T-cell (primary cell): ENCODE results near the gene NUAK1. TPM values are rescaled to one million over a fixed set of nuclear protein-coding genes. Genes with fewer than 3 reads are reported as not detected.

Source experiments
- ATAC-seq, 4 experiments: fragments of 200-7000 bp in 3 of 4; fragments of 150-1000 bp in 1 of 4; cut with Tn5 transposase; replicated peaks in 1 of 4; 1 replicate in 3 of 4; 2 replicates in 1 of 4; pipeline ENCODE4 v1.10.0; 2021; ENCODE audit warnings: moderate library complexity in 3 of 4, mild to moderate bottlenecking in 2 of 4, moderate number of reproducible peaks in 1 of 4
- CTCF ChIA-PET, 2 donors: fragments of 300-600 bp; sonication (Branson Sonifier 250); formaldehyde crosslinking; loops; one replicate each; lab custom pipeline; 2022; ENCODE audit warnings: antibody characterized with exemption in 2 of 2; lab: Charles Lee
- POLR2A ChIA-PET, 2 donors: fragments of 300-600 bp; sonication (Branson Sonifier 250); formaldehyde crosslinking; loops; one replicate each; lab custom pipeline; 2022; ENCODE audit warnings: antibody characterized with exemption in 2 of 2; lab: Charles Lee
- DNase-seq, 35 experiments: peaks; one replicate each; pipeline versions ENCODE4 v3.0.0 to v3.0.0-alpha.2; 2013 to 2023
- H3K27ac ChIP-seq: one replicate; pipeline ENCODE4 v1.5.1; 2013; ENCODE audit warnings: low read length
- H3K27me3 ChIP-seq, 2 experiments: replicated peaks in 1 of 2; 1 replicate in 1 of 2; 2 replicates in 1 of 2; pipeline versions ENCODE4 v1.6.1 to v1.7.0; 2013; ENCODE audit warnings: low read length in 1 of 2, mixed read lengths in 1 of 2; ENCODE audit not compliant: control insufficient read depth in 2 of 2, insufficient read depth in 2 of 2; ENCODE audit errors: extremely low read depth in 1 of 2
- H3K36me3 ChIP-seq, 2 donors: 1 replicate in 1 of 2; 2 replicates in 1 of 2; pipeline versions ENCODE4 v1.6.1 to v1.7.0; 2013; ENCODE audit warnings: low read length in 1 of 2; ENCODE audit not compliant: control insufficient read depth in 2 of 2, insufficient read depth in 1 of 2; ENCODE audit errors: extremely low read depth in 1 of 2
- H3K4me1 ChIP-seq, 2 experiments: 1 replicate in 1 of 2; 2 replicates in 1 of 2; pipeline versions ENCODE4 v1.6.1 to v1.7.0; 2013; ENCODE audit warnings: low read length in 2 of 2, mixed read lengths in 1 of 2; ENCODE audit not compliant: insufficient read depth in 2 of 2, control insufficient read depth in 1 of 2; ENCODE audit errors: extremely low read depth in 1 of 2
- H3K4me3 ChIP-seq, 2 donors: 1 replicate in 1 of 2; 2 replicates in 1 of 2; pipeline versions ENCODE4 v1.5.1 to v1.7.0; 2013; ENCODE audit warnings: mild to moderate bottlenecking in 2 of 2, low read length in 1 of 2, moderate library complexity in 1 of 2; ENCODE audit not compliant: control insufficient read depth in 1 of 2; ENCODE audit errors: extremely low read depth in 1 of 2
- H3K9me3 ChIP-seq: 2 replicates; pipeline ENCODE4 v1.7.0; 2013
- H3K27ac Mint-ChIP-seq, 2 donors: one replicate each; pipeline ENCODE4 v1.8.0; 2020 to 2021; ENCODE audit warnings: mild to moderate bottlenecking in 2 of 2, mixed read lengths in 2 of 2
- H3K27me3 Mint-ChIP-seq, 2 donors: one replicate each; pipeline ENCODE4 v1.8.0; 2021 to 2022; ENCODE audit warnings: mixed read lengths in 2 of 2
- H3K36me3 Mint-ChIP-seq: one replicate; pipeline ENCODE4 v1.8.0; 2021; ENCODE audit warnings: mixed read lengths
- H3K4me1 Mint-ChIP-seq, 3 donors: one replicate each; pipeline ENCODE4 v1.8.0; 2020 to 2022; ENCODE audit warnings: mixed read lengths in 3 of 3, mild to moderate bottlenecking in 1 of 3
- H3K4me3 Mint-ChIP-seq, 3 donors: one replicate each; pipeline ENCODE4 v1.8.0; 2020 to 2022; ENCODE audit warnings: mild to moderate bottlenecking in 3 of 3, mixed read lengths in 3 of 3, moderate library complexity in 3 of 3
- H3K9me3 Mint-ChIP-seq, 3 donors: one replicate each; pipeline ENCODE4 v1.8.0; 2020 to 2022; ENCODE audit warnings: mixed read lengths in 3 of 3
- WGBS: methylation state at CpG from one replicate; pipeline ENCODE4 v1.1.5; 2013; ENCODE audit warnings: missing lambda C conversion rate; ENCODE audit not compliant: insufficient coverage; 5-methylcytosine and 5-hydroxymethylcytosine counted together
- total RNA-seq, 35 experiments: library from RNA in 6 of 35; stranded (reverse) in 6 of 35; fragments of 120-200 nt in 1 of 35; gene quantifications; one replicate each; pipeline versions ENCODE4 v1.2.1 to v1.2.4 and lab custom pipeline; 2013 to 2026

Gene NUAK1
- total RNA-seq, 5 donors from 2014 or later (not counting 1 experiment from before 2014, with no cell fraction given): 0.25 to 0.50 (median 0.30) TPM

DNA sequence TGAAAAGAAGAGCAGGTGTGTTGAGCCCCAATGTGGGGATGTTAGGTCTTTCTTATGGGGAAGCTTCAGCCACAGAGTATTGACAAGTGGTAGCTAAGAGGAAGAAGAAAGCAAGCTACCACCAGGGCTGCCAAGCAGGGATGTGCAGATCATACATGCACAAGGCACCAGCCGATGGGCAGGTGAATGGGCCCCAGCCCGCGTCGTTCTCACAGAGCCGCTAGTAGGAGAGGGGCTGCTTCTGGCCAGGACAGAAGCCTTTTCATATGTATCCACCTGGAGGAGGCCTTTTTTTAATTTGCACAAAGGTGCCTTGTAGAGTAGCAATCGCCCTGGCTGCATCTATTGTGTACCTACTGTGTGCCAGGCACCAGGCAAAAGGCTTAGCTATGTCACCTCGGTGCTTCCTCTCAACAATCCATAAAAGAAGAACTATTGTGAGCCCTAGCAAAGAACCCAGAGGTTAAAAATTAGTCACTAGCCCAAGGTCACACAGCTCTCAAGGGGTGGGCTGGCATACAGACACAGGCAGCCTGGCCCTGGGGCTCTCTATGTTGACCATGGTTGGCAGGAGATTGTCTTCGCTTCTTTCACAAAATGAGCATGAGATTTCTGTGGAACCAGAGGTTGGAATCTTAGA lies 8.2 kb downstream of the NUAK1 start:
- no peak overlapping the region for H3K4me3 Mint-ChIP-seq
- no peak for ATAC-seq
- Histone ChIP-seq H3K27me3 (peaks cover 3 to 15% of the 10 kb centered on the region in 2 experiments), H3K4me1 (no peaks in the 10 kb centered on the region), H3K36me3 (no peaks in the 10 kb centered on the region), H3K4me3 (no peak overlapping the region), H3K27ac (no peak overlapping the region), H3K9me3 (no peaks in the 10 kb centered on the region)
- CTCF ChIA-PET: no interaction called here
- no peaks in the 10 kb centered on the region for H3K9me3 Mint-ChIP-seq
- no peak for DNase-seq
- no peaks in the 10 kb centered on the region for H3K36me3 Mint-ChIP-seq
- H3K27me3 Mint-ChIP-seq: peaks cover 45 to 52% of the 10 kb centered on the region in 2 donors
- 90% methylated on average over 6 of the region's 8 CpGs for WGBS
- POLR2A ChIA-PET: no interaction called here
- H3K4me1 Mint-ChIP-seq: peaks cover 0 to 2% (median 0%) of the 10 kb centered on the region in 3 donors
- no peak overlapping the region for H3K27ac Mint-ChIP-seq

DNA sequence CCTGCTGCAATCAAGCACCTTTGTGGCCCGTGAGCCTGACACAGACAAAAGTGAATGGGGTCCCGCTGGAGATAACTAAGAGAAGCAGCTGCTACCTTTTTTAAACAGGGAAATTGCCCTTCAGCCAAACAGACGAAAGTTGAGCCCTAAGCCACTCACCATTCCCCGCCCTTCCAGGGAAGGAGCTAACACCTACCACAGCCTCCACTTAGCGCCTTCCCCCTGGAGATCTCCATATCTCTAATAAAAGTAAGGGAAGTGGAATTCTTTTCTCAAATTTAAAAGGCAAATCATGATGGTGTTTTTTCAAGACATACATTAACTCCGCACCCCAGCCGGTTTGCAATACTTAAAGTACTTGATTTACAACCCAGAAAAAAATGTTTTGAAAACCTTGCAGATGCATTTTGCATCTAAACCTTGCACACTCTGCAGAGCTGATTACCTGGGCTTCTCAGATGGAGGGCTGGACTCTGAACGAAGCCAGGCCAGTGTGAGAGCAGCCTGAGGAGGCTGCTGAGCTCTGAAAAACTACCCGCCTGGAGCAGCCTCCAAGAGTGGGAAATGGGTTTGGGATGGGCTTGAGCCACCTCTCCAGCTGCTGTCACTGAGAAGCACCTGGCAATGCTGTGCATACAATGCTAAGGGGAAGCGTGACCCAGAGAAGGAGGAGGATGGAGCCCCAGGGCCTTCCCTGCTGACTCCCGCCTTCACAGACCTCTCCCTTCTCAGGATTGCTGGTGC lies 10.0 kb downstream of the NUAK1 start:
- Histone ChIP-seq H3K9me3 (no peaks in the 10 kb centered on the region), H3K27me3 (peaks cover 0 to 10% of the 10 kb centered on the region in 2 experiments), H3K36me3 (no peaks in the 10 kb centered on the region), H3K4me1 (no peaks in the 10 kb centered on the region), H3K4me3 (no peak overlapping the region), H3K27ac (no peak overlapping the region)
- WGBS: 83% methylated on average over 5 of the region's 11 CpGs
- Mint-ChIP-seq H3K4me3 (no peak overlapping the region), H3K4me1 (no peaks in the 10 kb centered on the region), H3K36me3 (no peaks in the 10 kb centered on the region), H3K9me3 (no peaks in the 10 kb centered on the region), H3K27me3 (peaks cover 39 to 40% of the 10 kb centered on the region in 2 donors), H3K27ac (no peak overlapping the region)
- ChIA-PET POLR2A (no interaction called here), CTCF (no interaction called here)
- DNase-seq: no peak
- ATAC-seq: no peak

- no peaks in the 10 kb centered on the region for H3K36me3 ChIP-seq
- POLR2A ChIA-PET: no interaction called here
- WGBS: 80% methylated on average over 8 of the region's 10 CpGs
- H3K27me3 ChIP-seq: peaks cover 0 to 11% of the 10 kb centered on the region in 2 experiments
- H3K27me3 Mint-ChIP-seq: peaks cover 27 to 30% of the 10 kb centered on the region in 2 donors
- CTCF ChIA-PET: no interaction called here
- DNase-seq (no peak), ATAC-seq (no peak)
- H3K36me3 Mint-ChIP-seq: no peaks in the 10 kb centered on the region
- H3K9me3 Mint-ChIP-seq: no peaks in the 10 kb centered on the region
- no peaks in the 10 kb centered on the region for H3K4me1 Mint-ChIP-seq
- no peak overlapping the region for H3K27ac ChIP-seq
- no peak overlapping the region for H3K27ac Mint-ChIP-seq
- H3K9me3 ChIP-seq: no peaks in the 10 kb centered on the region
- no peak overlapping the region for H3K4me3 ChIP-seq
- no peaks in the 10 kb centered on the region for H3K4me1 ChIP-seq
- no peak overlapping the region for H3K4me3 Mint-ChIP-seq
Observed at GRCh38 chr12:106127338-106128126, 11.2 kb downstream of the NUAK1 start.

- H3K27me3 ChIP-seq: peaks cover 0 to 10% of the 10 kb centered on the region in 2 experiments
- DNase-seq (no peak), ATAC-seq (no peak)
- Mint-ChIP-seq H3K27me3 (peaks cover 26 to 30% of the 10 kb centered on the region in 2 donors), H3K4me3 (no peak overlapping the region), H3K9me3 (no peaks in the 10 kb centered on the region), H3K36me3 (no peaks in the 10 kb centered on the region), H3K4me1 (no peaks in the 10 kb centered on the region), H3K27ac (no peak overlapping the region)
- no peaks in the 10 kb centered on the region for H3K9me3 ChIP-seq
- no peak overlapping the region for H3K4me3 ChIP-seq
- H3K27ac ChIP-seq: no peak overlapping the region
- POLR2A ChIA-PET: no interaction called here
- CTCF ChIA-PET: interaction anchor here in 1 of 2 donors (0.8 kb wide), 1 partner anchor 9 kb away, joined by 3 read pairs; no protein-coding TSS in a partner anchor
- no peaks in the 10 kb centered on the region for H3K36me3 ChIP-seq
- no CpG with 5 or more reads among the region's 2 CpGs for WGBS
- no peaks in the 10 kb centered on the region for H3K4me1 ChIP-seq
Observed at GRCh38 chr12:106126441-106127337, 12.1 kb downstream of the NUAK1 start.

DNA sequence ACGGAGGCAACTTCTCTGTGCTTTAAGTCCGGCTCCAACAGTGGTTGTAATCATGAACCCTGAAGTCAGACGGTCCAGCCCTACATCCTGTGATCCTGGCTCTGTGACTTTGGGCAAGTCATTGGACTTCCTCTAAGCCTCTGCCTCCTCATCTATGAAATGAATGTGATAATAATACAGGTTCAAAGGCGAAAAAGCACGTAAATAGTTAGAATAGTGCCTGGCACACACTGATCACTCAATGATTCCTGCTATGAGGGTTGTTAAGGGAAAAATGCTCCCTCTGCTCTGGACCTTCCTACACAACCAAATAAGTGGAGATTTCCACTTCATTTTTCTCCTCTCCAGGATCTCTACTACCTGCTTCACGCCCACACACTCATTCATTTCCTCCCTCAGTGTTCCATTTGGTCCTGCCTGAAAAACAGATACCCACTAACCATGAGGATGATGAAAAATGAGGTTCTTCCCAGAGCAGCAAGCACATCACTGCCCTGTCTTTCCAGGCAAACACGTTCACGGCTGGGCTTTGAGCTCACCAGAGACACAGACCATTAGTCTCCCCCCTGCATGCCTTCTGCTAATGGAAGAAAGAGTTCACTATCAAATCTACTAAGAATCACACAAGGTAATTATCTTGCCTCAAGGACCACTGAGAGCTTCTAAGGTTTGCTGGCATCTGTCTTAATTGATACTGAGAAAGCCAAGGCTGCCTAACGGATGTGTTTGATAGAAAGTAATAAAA lies 13.2 kb downstream of the NUAK1 start:
- no peak for ATAC-seq
- no peaks in the 10 kb centered on the region for H3K9me3 Mint-ChIP-seq
- Histone ChIP-seq H3K4me3 (no peak overlapping the region), H3K27me3 (peaks cover 0 to 17% of the 10 kb centered on the region in 2 experiments), H3K36me3 (no peaks in the 10 kb centered on the region), H3K9me3 (no peaks in the 10 kb centered on the region), H3K4me1 (no peaks in the 10 kb centered on the region), H3K27ac (no peak overlapping the region)
- ChIA-PET POLR2A (no interaction called here), CTCF (interaction anchor here in 1 of 2 donors (0.5 kb wide), 1 partner anchor 14 kb away, joined by 3 read pairs; no protein-coding TSS in a partner anchor)
- H3K36me3 Mint-ChIP-seq: no peaks in the 10 kb centered on the region
- H3K27ac Mint-ChIP-seq: no peak overlapping the region
- 90% methylated on average over 5 of the region's 9 CpGs for WGBS
- no peak overlapping the region for H3K4me3 Mint-ChIP-seq
- peaks cover 23% of the 10 kb centered on the region in 2 donors for H3K27me3 Mint-ChIP-seq
- no peak for DNase-seq
- no peaks in the 10 kb centered on the region for H3K4me1 Mint-ChIP-seq
